ENCODE results near the gene ABHD5. TPM values are rescaled to one million over a fixed set of nuclear protein-coding genes. Genes with fewer than 3 reads are reported as not detected.

ABHD5 gene
- total and polyA plus RNA-seq, 12 donors: 6.1 to 43.4 (median 21.9) TPM

DNA sequence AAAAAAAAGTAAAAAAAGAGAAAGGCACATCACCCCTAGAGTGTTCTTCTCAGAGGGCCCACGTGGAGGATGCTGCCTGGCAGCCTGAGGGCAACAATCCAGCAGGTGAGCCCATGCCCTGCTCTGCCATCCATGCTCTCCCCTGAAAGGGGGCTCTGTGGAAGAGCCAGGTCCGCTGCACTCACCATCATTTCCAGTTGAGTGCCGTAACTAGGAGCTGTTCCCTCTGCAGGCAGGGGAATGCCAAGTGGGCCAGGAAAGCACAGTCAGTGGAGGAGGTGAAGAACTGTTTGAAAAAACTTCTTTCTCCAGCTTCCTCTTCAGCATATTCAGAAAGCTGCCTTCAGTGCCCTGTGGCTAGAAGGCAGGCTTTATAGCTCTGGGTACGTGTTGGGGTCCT is 84.1 kb downstream of the ABHD5 start:
- Histone ChIP-seq H3K27me3 (no peaks in the 10 kb centered on the region), H3K36me3 (replicated peaks in 1 of 2) (no peaks in the 10 kb centered on the region), H3K9me3 (replicated peaks in 1 of 3) (no peaks in the 10 kb centered on the region), H3K4me1 (replicated peaks in 1 of 2) (peaks cover 7 to 14% of the 10 kb centered on the region in 2 donors), H3K27ac (no peak overlapping the region), H3K4me3 (no peak overlapping the region)
- WGBS, 4 donors: 80 to 89% (median 88%) methylated on average over 4 of the region's 4 CpGs
- no peak for DNase-seq
- TF ChIP-seq, protein P1, sequence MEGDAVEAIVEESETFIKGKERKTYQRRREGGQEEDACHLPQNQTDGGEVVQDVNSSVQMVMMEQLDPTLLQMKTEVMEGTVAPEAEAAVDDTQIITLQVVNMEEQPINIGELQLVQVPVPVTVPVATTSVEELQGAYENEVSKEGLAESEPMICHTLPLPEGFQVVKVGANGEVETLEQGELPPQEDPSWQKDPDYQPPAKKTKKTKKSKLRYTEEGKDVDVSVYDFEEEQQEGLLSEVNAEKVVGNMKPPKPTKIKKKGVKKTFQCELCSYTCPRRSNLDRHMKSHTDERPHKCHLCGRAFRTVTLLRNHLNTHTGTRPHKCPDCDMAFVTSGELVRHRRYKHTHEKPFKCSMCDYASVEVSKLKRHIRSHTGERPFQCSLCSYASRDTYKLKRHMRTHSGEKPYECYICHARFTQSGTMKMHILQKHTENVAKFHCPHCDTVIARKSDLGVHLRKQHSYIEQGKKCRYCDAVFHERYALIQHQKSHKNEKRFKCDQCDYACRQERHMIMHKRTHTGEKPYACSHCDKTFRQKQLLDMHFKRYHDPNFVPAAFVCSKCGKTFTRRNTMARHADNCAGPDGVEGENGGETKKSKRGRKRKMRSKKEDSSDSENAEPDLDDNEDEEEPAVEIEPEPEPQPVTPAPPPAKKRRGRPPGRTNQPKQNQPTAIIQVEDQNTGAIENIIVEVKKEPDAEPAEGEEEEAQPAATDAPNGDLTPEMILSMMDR (IDR thresholded peaks at IDR 0.05): no peak
- no peak for TF ChIP-seq POLR2A (IDR thresholded peaks at IDR 0.05)
- intact Hi-C loops (cut with DNase I): no loop called here

DNA sequence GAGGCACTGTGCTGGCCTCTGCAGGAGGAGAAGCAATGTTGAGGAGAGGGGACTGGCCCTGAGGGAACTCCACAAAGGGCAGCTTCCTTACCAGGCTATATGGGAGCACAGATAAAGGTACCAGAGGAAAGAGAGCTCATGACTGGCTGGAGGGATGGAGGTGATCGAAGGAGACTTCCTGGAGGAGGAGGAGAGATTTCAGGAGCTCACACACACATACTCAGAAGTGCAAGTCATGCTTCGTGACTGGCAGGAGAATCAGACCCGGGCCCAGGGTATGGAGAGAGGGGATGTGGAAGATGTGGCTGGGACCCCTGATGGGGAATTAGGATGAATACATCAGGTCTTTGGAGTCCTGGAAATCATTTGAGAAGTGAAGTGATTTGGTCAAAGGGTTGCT is 85.4 kb downstream of the ABHD5 start:
- intact Hi-C loops (cut with DNase I): no loop called here

DNA sequence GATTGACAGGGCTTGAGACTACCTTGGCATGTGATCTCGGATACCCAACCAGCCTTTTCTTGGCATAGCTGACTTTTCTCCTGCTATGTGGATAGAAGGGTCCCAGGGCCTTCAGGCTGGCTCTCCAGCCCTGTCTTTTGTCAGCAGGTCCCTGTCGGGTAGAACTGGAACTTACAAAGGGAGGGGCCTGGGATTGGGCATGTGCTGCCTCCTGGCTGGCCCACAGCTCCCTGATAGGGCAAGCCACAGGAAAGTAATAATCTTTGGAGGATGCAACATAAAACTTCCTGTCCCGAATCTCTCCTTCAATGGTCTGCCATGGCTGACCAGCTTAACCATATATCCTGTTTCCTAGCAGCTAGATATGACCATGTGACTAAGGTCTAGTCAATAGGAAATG is 89.1 kb downstream of the ABHD5 start:
- no peaks in the 10 kb centered on the region for H3K36me3 ChIP-seq (replicated peaks in 1 of 2)
- TF ChIP-seq, protein P1 (IDR thresholded peaks at IDR 0.05): no peak
- no peak for TF ChIP-seq POLR2A (IDR thresholded peaks at IDR 0.05)
- H3K4me1 ChIP-seq (replicated peaks in 1 of 2): no peaks in the 10 kb centered on the region
- H3K27ac ChIP-seq: no peak overlapping the region
- no peak for DNase-seq
- WGBS, 4 donors: 64 to 77% (median 75%) methylated on average over 3 of the region's 3 CpGs
- H3K27me3 ChIP-seq: no peaks in the 10 kb centered on the region
- H3K9me3 ChIP-seq (replicated peaks in 1 of 3): no peaks in the 10 kb centered on the region
- intact Hi-C loops (cut with DNase I): no loop called here
- no peak overlapping the region for H3K4me3 ChIP-seq

More for the DNA sequence above, 85.4 kb downstream of the ABHD5 start:
- H3K27ac ChIP-seq: no peak overlapping the region
- H3K4me1 ChIP-seq (replicated peaks in 1 of 2): peaks cover 0 to 3% of the 10 kb centered on the region in 2 donors
- H3K27me3 ChIP-seq: no peaks in the 10 kb centered on the region
- H3K36me3 ChIP-seq (replicated peaks in 1 of 2): no peaks in the 10 kb centered on the region
- no peak for TF ChIP-seq POLR2A (IDR thresholded peaks at IDR 0.05)
- no peak overlapping the region for H3K4me3 ChIP-seq
- no peak for DNase-seq
- H3K9me3 ChIP-seq (replicated peaks in 1 of 3): no peaks in the 10 kb centered on the region
- WGBS, 4 donors: 88 to 95% (median 93%) methylated on average over 3 of the region's 3 CpGs

DNA sequence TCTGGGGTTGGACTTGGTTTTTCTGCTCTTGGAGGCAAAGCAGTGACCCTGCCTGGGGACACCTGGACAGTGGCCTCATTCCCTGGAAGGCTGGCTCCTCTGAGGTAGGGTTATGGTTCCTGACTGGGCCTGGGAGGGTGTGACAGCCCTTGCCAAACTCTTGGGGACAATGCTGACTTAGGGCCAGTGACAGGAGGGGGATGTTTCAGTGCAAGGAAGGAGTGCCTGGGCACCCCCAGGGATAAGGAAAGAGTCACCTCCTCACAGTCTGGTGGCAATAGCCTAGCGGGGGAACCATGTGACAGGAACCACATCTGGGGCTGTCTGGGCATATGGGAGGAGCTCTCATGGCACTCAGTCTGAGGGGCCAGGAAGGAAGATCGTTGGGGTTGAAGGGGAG is 91.8 kb downstream of the ABHD5 start:
- no peaks in the 10 kb centered on the region for H3K4me1 ChIP-seq (replicated peaks in 1 of 2)
- H3K36me3 ChIP-seq (replicated peaks in 1 of 2): no peaks in the 10 kb centered on the region
- WGBS, 4 donors: 50 to 75% (median 70%) methylated on average over 2 of the region's 2 CpGs
- no peaks in the 10 kb centered on the region for H3K27me3 ChIP-seq
- no peak overlapping the region for H3K27ac ChIP-seq
- TF ChIP-seq, protein P1 (IDR thresholded peaks at IDR 0.05): no peak
- TF ChIP-seq POLR2A (IDR thresholded peaks at IDR 0.05): no peak
- DNase-seq: no peak
- H3K9me3 ChIP-seq (replicated peaks in 1 of 3): no peaks in the 10 kb centered on the region
- intact Hi-C loops (cut with DNase I): no loop called here
- no peak overlapping the region for H3K4me3 ChIP-seq

Other genes starting within 250 kb of the ABHD5 start
- gene ANO10, start 68.9 kb upstream of the ABHD5 start, total RNA-seq: 10 to 100 TPM; 11.0 to 32.9 (median 23.5) TPM
- gene ANO10, start 68.9 kb upstream of the ABHD5 start, polyA plus RNA-seq: 10 to 100 TPM; 10.7 to 34.8 (median 20.5) TPM